Mesenchymal stem cell (in vitro differentiated cells and primary cell): ENCODE data around the gene ZNF221.
A peak's percentile ranks its signal among the peaks of the same experiment; 100 is the strongest.

Experiments
- DNase-seq: peaks from one replicate; pipeline ENCODE4 v3.0.0-alpha.2; 2013
- H2AFZ ChIP-seq: one replicate; pipeline ENCODE4 v1.6.1; 2013; ENCODE audit warnings: low read depth, mild to moderate bottlenecking, control low read depth, inconsistent platforms, low read length, moderate library complexity
- H2AK5ac ChIP-seq: 2 replicates; pipeline ENCODE4 v1.6.1; 2013; ENCODE audit warnings: low read length, moderate library complexity, mild to moderate bottlenecking, inconsistent platforms; ENCODE audit not compliant: severe bottlenecking
- H2BK120ac ChIP-seq: one replicate; pipeline ENCODE4 v1.6.1; 2013; ENCODE audit warnings: low read depth, mild to moderate bottlenecking, inconsistent platforms, low read length, moderate library complexity
- H2BK12ac ChIP-seq, 2 experiments: one replicate each; pipeline ENCODE4 v1.6.1; 2013; ENCODE audit warnings: inconsistent platforms in 2 of 2, low read length in 2 of 2, mild to moderate bottlenecking in 2 of 2, moderate library complexity in 2 of 2, control low read depth in 1 of 2
- H2BK15ac ChIP-seq: one replicate; pipeline ENCODE4 v1.6.1; 2013; ENCODE audit warnings: mild to moderate bottlenecking, low read depth, inconsistent platforms; ENCODE audit not compliant: poor library complexity, severe bottlenecking
- H2BK5ac ChIP-seq: 2 replicates; pipeline ENCODE4 v1.6.1; 2013; ENCODE audit warnings: low read depth, mild to moderate bottlenecking, low read length, control low read depth, inconsistent platforms; ENCODE audit not compliant: poor library complexity, severe bottlenecking
- H3K14ac ChIP-seq, 2 experiments: one replicate each; pipeline ENCODE4 v1.6.1; 2013; ENCODE audit warnings: inconsistent platforms in 2 of 2, low read length in 2 of 2, control low read depth in 1 of 2, mild to moderate bottlenecking in 1 of 2, moderate library complexity in 1 of 2
- H3K18ac ChIP-seq, 2 experiments: one replicate each; pipeline ENCODE4 v1.6.1; 2013; ENCODE audit warnings: inconsistent platforms in 2 of 2, low read length in 2 of 2, control low read depth in 1 of 2, low read depth in 1 of 2, mild to moderate bottlenecking in 1 of 2
- H3K23ac ChIP-seq, 2 experiments: one replicate each; pipeline ENCODE4 v1.6.1; 2013; ENCODE audit warnings: inconsistent platforms in 2 of 2, low read length in 2 of 2, mild to moderate bottlenecking in 2 of 2, moderate library complexity in 2 of 2, control low read depth in 1 of 2
- H3K27ac ChIP-seq: 2 replicates; pipeline ENCODE4 v1.5.1; 2013; ENCODE audit warnings: mild to moderate bottlenecking, moderate library complexity, low read length, control low read depth, inconsistent platforms; ENCODE audit not compliant: poor library complexity, severe bottlenecking
- H3K27me3 ChIP-seq, 2 experiments: 2 replicates each; pipeline versions ENCODE4 v1.6.1 to v1.7.0; 2013; ENCODE audit warnings: low read length in 2 of 2, mild to moderate bottlenecking in 2 of 2, moderate library complexity in 2 of 2, control low read depth in 1 of 2, inconsistent platforms in 1 of 2; ENCODE audit not compliant: control insufficient read depth in 1 of 2, insufficient read depth in 1 of 2
- H3K36me3 ChIP-seq, 2 experiments: 2 replicates each; pipeline versions ENCODE4 v1.6.1 to v1.7.0; 2013; ENCODE audit warnings: low read length in 2 of 2, control low read depth in 1 of 2, inconsistent platforms in 1 of 2, low read depth in 1 of 2, mild to moderate bottlenecking in 1 of 2; ENCODE audit not compliant: insufficient read depth in 2 of 2, control insufficient read depth in 1 of 2
- H3K4ac ChIP-seq, 2 experiments: one replicate each; pipeline ENCODE4 v1.6.1; 2013; ENCODE audit warnings: inconsistent platforms in 2 of 2, low read length in 2 of 2, mild to moderate bottlenecking in 2 of 2, moderate library complexity in 2 of 2, control low read depth in 1 of 2, low read depth in 1 of 2
- H3K4me1 ChIP-seq: 2 replicates; pipeline ENCODE4 v1.6.1; 2013; ENCODE audit warnings: low read depth, low read length, control low read depth; ENCODE audit not compliant: control insufficient read depth, insufficient read depth
- H3K4me2 ChIP-seq: 2 replicates; pipeline ENCODE4 v1.6.1; 2013; ENCODE audit warnings: low read length, mild to moderate bottlenecking, inconsistent platforms; ENCODE audit not compliant: poor library complexity, severe bottlenecking
- H3K4me3 ChIP-seq, 2 experiments: 2 replicates each; pipeline versions ENCODE4 v1.5.1 to v1.7.0; 2013; ENCODE audit warnings: low read length in 2 of 2, mild to moderate bottlenecking in 2 of 2, control low read depth in 1 of 2, low read depth in 1 of 2; ENCODE audit not compliant: insufficient read depth in 1 of 2
- H3K79me1 ChIP-seq: replicated peaks from 2 replicates; pipeline ENCODE4 v1.6.1; 2013; ENCODE audit warnings: mild to moderate bottlenecking, control low read depth, low read length, inconsistent platforms; ENCODE audit not compliant: poor library complexity, severe bottlenecking
- H3K9ac ChIP-seq: 2 replicates; pipeline ENCODE4 v1.7.0; 2013; ENCODE audit warnings: mild to moderate bottlenecking, low read length, moderate library complexity
- H3K9me3 ChIP-seq: 2 replicates; pipeline ENCODE4 v1.7.0; 2013; ENCODE audit warnings: mild to moderate bottlenecking, low read length; ENCODE audit not compliant: control insufficient read depth
- H4K8ac ChIP-seq: one replicate; pipeline ENCODE4 v1.6.1; 2013; ENCODE audit warnings: inconsistent platforms, mild to moderate bottlenecking, low read length, moderate library complexity
- H4K91ac ChIP-seq: one replicate; pipeline ENCODE4 v1.6.1; 2013; ENCODE audit warnings: mild to moderate bottlenecking, low read length, inconsistent platforms
- WGBS: methylation state at CpG from one replicate; pipeline ENCODE4 v1.1.7; 2013; ENCODE audit warnings: mixed read lengths; 5-methylcytosine and 5-hydroxymethylcytosine counted together

Gene ZNF221

GRCh38 chr19:43934055-43934984 is 16.7 kb upstream of the ZNF221 start:
- Histone ChIP-seq H3K4me3 (peak overlapping the region; percentile 74 to 87), H3K4me1 (no peaks in the 10 kb centered on the region), H3K79me1 (peaks cover 16% of the 10 kb centered on the region), H3K4me2 (peak overlapping the region; percentile 79), H3K27me3 (no peaks in the 10 kb centered on the region), H2BK120ac (no peak overlapping the region), H2BK15ac (no peak overlapping the region), H3K4ac (peak overlapping the region in 1 of 2 experiments; percentile 62), H3K9ac (peak overlapping the region; percentile 88), H4K8ac (no peak overlapping the region), H3K36me3 (peaks cover 21 to 34% of the 10 kb centered on the region in 2 experiments), H3K23ac (no peak overlapping the region), H2AK5ac (no peak overlapping the region), H3K14ac (peak overlapping the region in 1 of 2 experiments; percentile 53), H2BK5ac (no peak overlapping the region), H2AFZ (peak overlapping the region; percentile 7), H2BK12ac (no peak overlapping the region), H3K18ac (peak overlapping the region in 1 of 2 experiments; percentile 70), H3K9me3 (no peaks in the 10 kb centered on the region), H3K27ac (peak overlapping the region; percentile 89), H4K91ac (no peak overlapping the region)
- peak; percentile 33 for DNase-seq
- WGBS, result 18% methylated on average over 12 of the region's 15 CpGs

DNA sequence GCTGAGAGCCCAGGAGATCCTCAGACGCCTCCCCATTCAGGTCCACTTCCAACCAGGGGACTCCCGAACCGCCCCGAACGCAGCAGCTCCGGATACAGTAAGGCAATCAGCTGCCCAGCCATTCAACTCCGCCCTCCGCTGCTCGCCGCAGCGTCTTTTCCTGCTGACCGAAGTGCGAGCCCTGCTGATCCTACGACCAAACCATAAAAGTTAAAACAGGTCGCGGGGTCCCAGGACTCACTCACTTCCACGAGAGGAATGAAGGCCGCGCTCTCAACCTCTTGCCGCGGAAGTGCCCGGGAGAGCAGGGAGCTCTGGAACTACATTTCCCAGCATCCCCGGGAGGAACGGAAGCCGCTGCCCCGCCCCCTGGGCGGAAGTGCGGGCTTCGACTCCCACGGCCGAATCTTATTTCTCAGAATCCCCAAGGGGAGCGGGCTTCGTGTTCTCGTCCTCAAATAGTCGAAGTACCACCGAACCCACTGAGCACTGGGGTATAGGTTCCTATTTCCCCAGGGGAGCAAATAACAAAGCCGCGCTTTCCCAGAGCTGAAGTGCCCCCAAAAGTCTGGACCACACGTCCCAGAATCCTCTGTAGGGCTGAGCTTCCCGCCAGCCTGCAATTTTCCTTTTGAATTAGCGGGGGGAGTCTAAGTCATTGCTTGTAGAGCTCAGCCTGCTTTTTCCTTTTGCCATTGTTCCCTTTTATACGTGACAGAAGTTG is 15.9 kb upstream of the ZNF221 start, which contains the start of gene ZNF45:
TSS of gene ZNF45 (minus strand) at position 298 of the 724 bp plus-strand sequence. CDS start 13,097 bp downstream, outside the sequence.
- Histone ChIP-seq H4K8ac (peak within 1 kb of the TSS; percentile 97), H3K4me2 (peak within 1 kb of the TSS; percentile 79), H3K14ac (peak within 1 kb of the TSS in 1 of 2 experiments; percentile 53), H3K9me3 (no peaks in the 10 kb centered on the region), H3K18ac (peak within 1 kb of the TSS; percentile 44 to 70), H2AFZ (peak within 1 kb of the TSS; percentile 66), H4K91ac (peak within 1 kb of the TSS; percentile 83), H2BK12ac (no peak within 1 kb of the TSS), H3K4me3 (peak within 1 kb of the TSS; percentile 74 to 87), H3K36me3 (peaks cover 12 to 26% of the 10 kb centered on the region in 2 experiments), H2BK5ac (peak within 1 kb of the TSS; percentile 21), H3K4ac (peak within 1 kb of the TSS; percentile 62 to 81), H3K9ac (peak within 1 kb of the TSS; percentile 88), H3K79me1 (peaks cover 13% of the 10 kb centered on the region), H2BK120ac (peak within 1 kb of the TSS; percentile 61), H3K27ac (peak within 1 kb of the TSS; percentile 89), H3K4me1 (no peaks in the 10 kb centered on the region), H2BK15ac (peak within 1 kb of the TSS; percentile 83), H3K27me3 (no peaks in the 10 kb centered on the region), H2AK5ac (no peak within 1 kb of the TSS), H3K23ac (peak within 1 kb of the TSS in 1 of 2 experiments; percentile 79)
- WGBS, result under 1% methylated on average over 42 of the region's 42 CpGs
- peak; percentile 94 for DNase-seq

- H3K18ac ChIP-seq, result no peak overlapping the region
- H2BK15ac ChIP-seq, result no peak overlapping the region
- H3K23ac ChIP-seq, result no peak overlapping the region
- H3K4me1 ChIP-seq, result no peaks in the 10 kb centered on the region
- H4K8ac ChIP-seq, result no peak overlapping the region
- H3K4me3 ChIP-seq, result no peak overlapping the region
- H3K36me3 ChIP-seq, result peaks cover 8 to 16% of the 10 kb centered on the region in 2 experiments
- H2BK12ac ChIP-seq, result no peak overlapping the region
- H3K14ac ChIP-seq, result no peak overlapping the region
- H3K27ac ChIP-seq, result no peak overlapping the region
- H2BK120ac ChIP-seq, result no peak overlapping the region
- H2AK5ac ChIP-seq, result no peak overlapping the region
- no peak overlapping the region for H4K91ac ChIP-seq
- H3K4ac ChIP-seq, result no peak overlapping the region
- DNase-seq, result no peak
- H2BK5ac ChIP-seq, result no peak overlapping the region
- H3K9me3 ChIP-seq, result peaks cover 1% of the 10 kb centered on the region
- H3K4me2 ChIP-seq, result no peak overlapping the region
- WGBS, result 68% methylated on average over 4 of the region's 5 CpGs
- H2AFZ ChIP-seq, result no peak overlapping the region
- peak overlapping the region; percentile 88 for H3K9ac ChIP-seq
- H3K27me3 ChIP-seq, result no peaks in the 10 kb centered on the region
- H3K79me1 ChIP-seq, result peaks cover 9% of the 10 kb centered on the region
These were observed 14.8 kb upstream of the ZNF221 start for GRCh38 chr19:43936188-43936587.
